ENCODE results near the gene TSPAN18. TPM values are rescaled to one million over a fixed set of nuclear protein-coding genes. Genes with fewer than 3 reads are reported as not detected.

TSPAN18 gene
- total RNA-seq, 1 experiment from 2014 or later: not detected

- no peak overlapping the region for H3K27ac ChIP-seq (ENCODE audit: low read length)
- no TSS peak for BruUV-seq (replicated peaks)
- no peaks in the 10 kb centered on the region for H4K20me1 ChIP-seq (ENCODE audit: low read length)
- no peaks in the 10 kb centered on the region for H3F3A ChIP-seq (ENCODE audit: low read length, unreplicated experiment)
- no peak for ATAC-seq
- H3K4me3 ChIP-seq (ENCODE audit: low read length): no peak overlapping the region
- TF ChIP-seq EZH2phosphoT487 (IDR thresholded peaks at IDR 0.05; ENCODE audit: borderline replicate concordance, low read length): no peak
- no peak for TF ChIP-seq EZH2 (IDR thresholded peaks at IDR 0.05; ENCODE audit: low read length, unreplicated experiment)
- TF ChIP-seq CTCF (conservative IDR thresholded peaks at IDR 0.05; ENCODE audit: low read depth, low read length): no peak
- no peak for DNase-seq
- H3K79me2 ChIP-seq (ENCODE audit: low read length): 0 out of 2 replicates have a peak, but pooled peaks cover under 1% of the 10 kb centered on the region
- no peaks in the 10 kb centered on the region for H3K9me2 ChIP-seq (replicated peaks; ENCODE audit: low read length)
- no peak overlapping the region for H3K4me2 ChIP-seq (ENCODE audit: low read length)
- no peaks in the 10 kb centered on the region for H3K27me3 ChIP-seq (ENCODE audit: low read length)
- peaks cover 12% of the 10 kb centered on the region for H3K4me1 ChIP-seq (ENCODE audit: insufficient read depth, low read length)
- POLR2A ChIA-PET (ENCODE audit: unreplicated experiment): no interaction called here
- no peak overlapping the region for H3K9ac ChIP-seq (ENCODE audit: low read length)
- H3K9me3 ChIP-seq (ENCODE audit: low read length): no peaks in the 10 kb centered on the region
- intact Hi-C loops (cut with micrococcal nuclease): no loop called here
- H2AFZ ChIP-seq (ENCODE audit: low read length): no peak overlapping the region
- no peaks in the 10 kb centered on the region for H3K36me3 ChIP-seq (ENCODE audit: low read depth, low read length)
- CTCF ChIA-PET: no interaction called here
These were observed 216.4 kb downstream of the TSPAN18 start for GRCh38 chr11:44943118-44943517.

- POLR2A ChIA-PET (ENCODE audit: unreplicated experiment): no interaction called here
- no TSS peak for BruUV-seq (replicated peaks)
- ATAC-seq: no peak
These were observed 216.9 kb downstream of the TSPAN18 start for GRCh38 chr11:44943696-44944095.

More at GRCh38 chr11:44943696-44944095, 216.9 kb downstream of the TSPAN18 start:
- H4K20me1 ChIP-seq (ENCODE audit: low read length): no peaks in the 10 kb centered on the region
- no peak overlapping the region for H2AFZ ChIP-seq (ENCODE audit: low read length)
- H3K27ac ChIP-seq (ENCODE audit: low read length): no peak overlapping the region
- no peaks in the 10 kb centered on the region for H3K9me2 ChIP-seq (replicated peaks; ENCODE audit: low read length)
- no peaks in the 10 kb centered on the region for H3K9me3 ChIP-seq (ENCODE audit: low read length)
- no peak for TF ChIP-seq EZH2phosphoT487 (IDR thresholded peaks at IDR 0.05; ENCODE audit: borderline replicate concordance, low read length)
- no peak for TF ChIP-seq CTCF (conservative IDR thresholded peaks at IDR 0.05; ENCODE audit: low read depth, low read length)
- no peak for TF ChIP-seq EZH2 (IDR thresholded peaks at IDR 0.05; ENCODE audit: low read length, unreplicated experiment)
- CTCF ChIA-PET: no interaction called here
- H3K4me3 ChIP-seq (ENCODE audit: low read length): no peak overlapping the region
- no peaks in the 10 kb centered on the region for H3K27me3 ChIP-seq (ENCODE audit: low read length)
- H3K4me1 ChIP-seq (ENCODE audit: insufficient read depth, low read length): peaks cover 12% of the 10 kb centered on the region
- no peak overlapping the region for H3K4me2 ChIP-seq (ENCODE audit: low read length)
- H3K9ac ChIP-seq (ENCODE audit: low read length): no peak overlapping the region
- H3K79me2 ChIP-seq (ENCODE audit: low read length): peaks cover 6% of the 10 kb centered on the region
- intact Hi-C loops (cut with micrococcal nuclease): no loop called here
- no peaks in the 10 kb centered on the region for H3K36me3 ChIP-seq (ENCODE audit: low read depth, low read length)
- no peaks in the 10 kb centered on the region for H3F3A ChIP-seq (ENCODE audit: low read length, unreplicated experiment)
- no peak for DNase-seq
